ENCODE results near the gene PRKAA2. TPM values are rescaled to one million over a fixed set of nuclear protein-coding genes. Genes with fewer than 3 reads are reported as not detected.

Gene PRKAA2
- total RNA-seq, 1 donor from 2014 or later = 6.5 TPM

Other genes starting within 250 kb of the PRKAA2 start
- gene PLPP3, start 65.8 kb upstream of the PRKAA2 start, total RNA-seq = 3.9 and 4.9 TPM in 2 replicates
- not detected in 2 replicates for gene FYB2, start 174.1 kb downstream of the PRKAA2 start, total RNA-seq
- gene C8A, start 209.5 kb downstream of the PRKAA2 start, total RNA-seq = not detected in 2 replicates

All from kidney epithelial cell (primary cell).